Measurements from ENCODE around the gene UBL4A.
A peak's percentile ranks its signal among the peaks of the same experiment; 100 is the strongest.

UBL4A gene

DNA sequence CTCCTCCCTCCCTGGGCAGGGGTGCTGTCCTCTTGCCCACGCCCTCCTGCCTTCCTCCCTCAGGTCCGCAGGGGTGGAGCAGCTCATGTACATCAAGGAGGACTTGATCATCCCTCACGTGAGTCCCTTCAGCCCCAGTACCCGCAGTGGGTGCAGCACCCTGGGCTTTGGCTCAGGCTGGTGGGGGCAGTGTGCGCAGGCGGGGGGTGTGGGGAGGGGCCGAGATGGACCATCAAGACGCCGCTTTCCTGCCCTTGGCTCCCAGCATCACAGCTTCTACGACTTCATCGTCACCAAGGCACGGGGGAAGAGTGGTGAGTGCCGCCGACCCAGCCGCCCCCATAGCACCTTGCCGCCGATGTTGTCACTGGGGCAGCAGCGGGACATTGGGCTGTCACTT, 36.8 kb downstream of the UBL4A start:
- H3K4me1 ChIP-seq, result peaks cover 0 to 15% (median 10%) of the 10 kb centered on the region in 4 donors
- TF ChIP-seq, protein P1, sequence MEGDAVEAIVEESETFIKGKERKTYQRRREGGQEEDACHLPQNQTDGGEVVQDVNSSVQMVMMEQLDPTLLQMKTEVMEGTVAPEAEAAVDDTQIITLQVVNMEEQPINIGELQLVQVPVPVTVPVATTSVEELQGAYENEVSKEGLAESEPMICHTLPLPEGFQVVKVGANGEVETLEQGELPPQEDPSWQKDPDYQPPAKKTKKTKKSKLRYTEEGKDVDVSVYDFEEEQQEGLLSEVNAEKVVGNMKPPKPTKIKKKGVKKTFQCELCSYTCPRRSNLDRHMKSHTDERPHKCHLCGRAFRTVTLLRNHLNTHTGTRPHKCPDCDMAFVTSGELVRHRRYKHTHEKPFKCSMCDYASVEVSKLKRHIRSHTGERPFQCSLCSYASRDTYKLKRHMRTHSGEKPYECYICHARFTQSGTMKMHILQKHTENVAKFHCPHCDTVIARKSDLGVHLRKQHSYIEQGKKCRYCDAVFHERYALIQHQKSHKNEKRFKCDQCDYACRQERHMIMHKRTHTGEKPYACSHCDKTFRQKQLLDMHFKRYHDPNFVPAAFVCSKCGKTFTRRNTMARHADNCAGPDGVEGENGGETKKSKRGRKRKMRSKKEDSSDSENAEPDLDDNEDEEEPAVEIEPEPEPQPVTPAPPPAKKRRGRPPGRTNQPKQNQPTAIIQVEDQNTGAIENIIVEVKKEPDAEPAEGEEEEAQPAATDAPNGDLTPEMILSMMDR (IDR thresholded peaks at IDR 0.05), result no peak
- H3K9me3 ChIP-seq, result no peaks in the 10 kb centered on the region
- intact Hi-C loops (cut with DNase I; ENCODE audit: low total_unique reads), result no loop called here
- H3K4me3 ChIP-seq, result no peak overlapping the region
- H3K36me3 ChIP-seq, result peaks cover 12 to 30% (median 23%) of the 10 kb centered on the region in 3 donors
- DNase-seq, result no peak
- no peak overlapping the region for H3K27ac ChIP-seq
- H3K27me3 ChIP-seq, result no peaks in the 10 kb centered on the region

DNA sequence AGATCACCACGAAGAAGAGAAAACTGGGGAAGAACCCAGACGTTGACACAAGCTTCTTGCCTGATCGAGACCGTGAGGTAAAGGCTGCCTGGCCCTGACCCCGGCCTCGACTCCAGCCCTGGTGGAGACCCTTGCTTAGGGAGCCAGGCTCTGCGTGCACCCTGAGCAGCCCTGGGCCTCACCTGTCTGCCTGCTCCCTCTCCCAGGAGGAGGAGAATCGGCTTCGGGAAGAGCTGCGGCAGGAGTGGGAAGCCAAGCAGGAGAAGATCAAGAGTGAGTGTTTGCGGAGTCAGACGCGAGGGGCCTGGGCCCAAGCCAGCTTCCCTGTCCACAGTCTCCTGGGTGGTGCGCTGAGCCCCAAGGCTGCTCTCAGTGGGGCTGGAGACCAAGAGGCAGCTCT, 37.9 kb downstream of the UBL4A start:
- DNase-seq, result no peak
- Histone ChIP-seq H3K27me3 (no peaks in the 10 kb centered on the region), H3K4me3 (no peak overlapping the region), H3K36me3 (peaks cover 12 to 30% (median 23%) of the 10 kb centered on the region in 3 donors), H3K9me3 (no peaks in the 10 kb centered on the region), H3K4me1 (peaks cover 0 to 19% (median 11%) of the 10 kb centered on the region in 4 donors), H3K27ac (no peak overlapping the region)
- TF ChIP-seq, protein P1 (IDR thresholded peaks at IDR 0.05), result no peak
- intact Hi-C loops (cut with DNase I; ENCODE audit: low total_unique reads), result no loop called here

DNA sequence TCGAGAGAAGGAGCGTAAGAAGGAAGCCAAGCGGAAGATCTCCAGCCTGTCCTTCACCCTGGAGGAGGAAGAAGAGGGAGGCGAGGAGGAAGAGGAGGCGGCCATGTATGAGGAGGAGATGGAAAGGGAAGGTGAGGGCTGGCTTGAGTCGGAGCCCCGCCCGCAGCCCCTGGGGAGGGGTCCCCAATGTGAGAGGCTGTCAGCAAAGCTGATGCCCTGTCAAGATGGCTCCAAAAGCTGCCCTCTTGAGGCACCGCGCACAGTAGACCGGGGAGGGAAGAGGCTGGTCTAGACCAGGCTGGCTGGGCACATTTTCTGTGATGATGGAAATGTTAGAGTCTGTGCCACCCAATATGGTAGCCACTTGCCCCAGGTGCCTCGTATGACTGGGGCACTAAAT, 40.0 kb downstream of the UBL4A start:
- H3K4me3 ChIP-seq, result no peak overlapping the region
- TF ChIP-seq, protein P1 (IDR thresholded peaks at IDR 0.05), result no peak
- intact Hi-C loops (cut with DNase I; ENCODE audit: low total_unique reads), result no loop called here
- H3K36me3 ChIP-seq, result peaks cover 16 to 48% (median 35%) of the 10 kb centered on the region in 3 donors
- peaks cover 0 to 22% (median 11%) of the 10 kb centered on the region in 4 donors for H3K4me1 ChIP-seq
- no peak for DNase-seq
- H3K9me3 ChIP-seq, result no peaks in the 10 kb centered on the region
- no peaks in the 10 kb centered on the region for H3K27me3 ChIP-seq
- H3K27ac ChIP-seq, result no peak overlapping the region

DNA sequence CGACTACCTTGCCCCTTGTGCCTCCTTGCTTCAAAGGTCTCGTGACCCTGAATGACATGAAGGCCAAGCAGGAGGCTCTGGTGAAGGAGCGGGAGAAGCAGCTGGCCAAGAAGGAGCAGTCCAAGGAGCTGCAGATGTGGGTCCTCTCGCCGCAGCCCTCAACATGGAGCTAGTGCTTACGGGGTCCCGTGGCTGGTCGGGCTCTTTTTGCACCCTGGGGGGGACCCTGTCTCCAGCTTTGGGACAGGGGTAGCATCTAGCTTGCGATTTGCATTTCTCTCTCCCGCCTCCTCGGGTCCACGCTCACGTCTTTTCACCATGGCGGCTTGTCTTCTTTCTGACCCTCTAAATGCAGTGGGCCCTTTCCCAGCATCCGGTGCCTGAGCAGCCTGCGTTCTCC, 40.6 kb downstream of the UBL4A start:
- intact Hi-C loops (cut with DNase I; ENCODE audit: low total_unique reads), result no loop called here
- H3K9me3 ChIP-seq, result no peaks in the 10 kb centered on the region
- no peaks in the 10 kb centered on the region for H3K27me3 ChIP-seq
- DNase-seq, result no peak
- TF ChIP-seq, protein P1 (IDR thresholded peaks at IDR 0.05), result no peak
- H3K4me1 ChIP-seq, result peaks cover 0 to 22% (median 11%) of the 10 kb centered on the region in 4 donors
- H3K36me3 ChIP-seq, result peaks cover 16 to 52% (median 36%) of the 10 kb centered on the region in 3 donors
- no peak overlapping the region for H3K4me3 ChIP-seq
- no peak overlapping the region for H3K27ac ChIP-seq

DNA sequence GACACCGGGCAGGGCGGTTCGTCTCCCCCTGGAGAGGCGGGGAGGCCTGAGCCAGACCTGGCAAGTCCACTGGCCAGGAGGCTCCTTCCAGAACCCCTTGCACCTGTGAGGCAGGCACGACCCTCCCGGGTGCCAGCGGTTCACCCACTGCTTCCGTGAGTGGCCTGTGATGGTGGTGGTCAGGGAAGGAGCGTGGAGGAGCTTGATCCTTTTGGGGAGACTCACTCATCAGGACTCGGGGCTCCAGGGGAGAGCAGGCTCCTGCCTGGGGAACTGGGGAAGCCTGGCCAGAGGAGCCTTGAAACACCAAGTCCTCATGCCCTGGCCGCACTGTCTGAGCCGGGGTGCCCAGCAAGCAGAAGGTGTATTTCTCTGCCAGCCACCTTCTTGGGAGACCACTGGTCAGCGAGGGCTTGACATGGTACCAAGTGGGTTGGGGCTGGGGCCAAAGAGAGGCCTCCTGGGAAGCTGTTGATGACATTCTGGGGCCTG, 41.6 kb downstream of the UBL4A start:
- H3K27me3 ChIP-seq, result no peaks in the 10 kb centered on the region
- TF ChIP-seq, protein P1 (IDR thresholded peaks at IDR 0.05), result no peak
- no peaks in the 10 kb centered on the region for H3K9me3 ChIP-seq
- H3K4me3 ChIP-seq, result peak overlapping the region; percentile 64 to 69
- no peak for DNase-seq
- peaks cover 0 to 22% (median 11%) of the 10 kb centered on the region in 4 donors for H3K4me1 ChIP-seq
- peak overlapping the region; percentile 83 to 91 for H3K27ac ChIP-seq
- intact Hi-C loops (cut with DNase I; ENCODE audit: low total_unique reads), result no loop called here
- peaks cover 16 to 43% (median 31%) of the 10 kb centered on the region in 3 donors for H3K36me3 ChIP-seq
